CD14-positive monocyte (primary cell): ENCODE results near the gene GRIN3B. TPM values are rescaled to one million over a fixed set of nuclear protein-coding genes. Genes with fewer than 3 reads are reported as not detected.

Experiments
- DNase-seq, 3 donors: peaks; one replicate each; pipeline ENCODE4 v3.0.0-alpha.2; 2011 to 2022
- H2AFZ ChIP-seq: 2 replicates; pipeline ENCODE4 v1.6.0; 2012; ENCODE audit warnings: mild to moderate bottlenecking, low read depth, low read length, inconsistent platforms; ENCODE audit not compliant: insufficient read depth, poor library complexity, severe bottlenecking
- H3K27ac ChIP-seq, 2 donors: 1 replicate in 1 of 2; 2 replicates in 1 of 2; pipeline ENCODE4 v1.5.1; 2012 to 2013; ENCODE audit warnings: low read length in 2 of 2, control low read depth in 1 of 2, inconsistent platforms in 1 of 2, low read depth in 1 of 2, mild to moderate bottlenecking in 1 of 2
- H3K27me3 ChIP-seq, 2 donors: one replicate each; pipeline versions ENCODE4 v1.6.0 to v1.6.1; 2011 to 2013; ENCODE audit warnings: low read length in 2 of 2; ENCODE audit not compliant: control insufficient read depth in 2 of 2, insufficient read depth in 2 of 2
- H3K36me3 ChIP-seq, 2 donors: replicated peaks in 1 of 2; 1 replicate in 1 of 2; 2 replicates in 1 of 2; pipeline versions ENCODE4 v1.5.1 to v1.6.1; 2012 to 2013; ENCODE audit warnings: low read length in 2 of 2, control low read depth in 1 of 2, inconsistent platforms in 1 of 2, mild to moderate bottlenecking in 1 of 2; ENCODE audit not compliant: insufficient read depth in 2 of 2, control insufficient read depth in 1 of 2
- H3K4me1 ChIP-seq, 2 donors: 1 replicate in 1 of 2; 2 replicates in 1 of 2; pipeline versions ENCODE4 v1.5.1 to v1.6.1; 2012 to 2013; ENCODE audit warnings: low read length in 2 of 2, control low read depth in 1 of 2, inconsistent platforms in 1 of 2, mild to moderate bottlenecking in 1 of 2, moderate library complexity in 1 of 2; ENCODE audit not compliant: insufficient read depth in 2 of 2, control insufficient read depth in 1 of 2
- H3K4me2 ChIP-seq: replicated peaks from 2 replicates; pipeline ENCODE3; 2012; ENCODE audit warnings: low read length, moderate library complexity, mild to moderate bottlenecking; ENCODE audit not compliant: poor library complexity, severe bottlenecking; ENCODE audit errors: extremely low read depth
- H3K4me3 ChIP-seq, 3 experiments: fragments of 200-600 bp in 1 of 3; sonication (generic) in 1 of 3; replicated peaks in 1 of 3; 1 replicate in 2 of 3; 2 replicates in 1 of 3; pipeline ENCODE4 v1.5.1; 2011 to 2013; ENCODE audit warnings: low read length in 3 of 3, mild to moderate bottlenecking in 3 of 3, control low read depth in 2 of 3, low read depth in 2 of 3, inconsistent platforms in 1 of 3, moderate library complexity in 1 of 3
- H3K79me2 ChIP-seq: 2 replicates; pipeline ENCODE4 v1.6.0; 2012; ENCODE audit warnings: mild to moderate bottlenecking, control low read depth, inconsistent platforms, low read length, moderate library complexity; ENCODE audit not compliant: insufficient read depth
- H3K9ac ChIP-seq: 2 replicates; pipeline ENCODE4 v1.6.0; 2017; ENCODE audit warnings: low read length, mild to moderate bottlenecking; ENCODE audit not compliant: insufficient read depth, poor library complexity, severe bottlenecking
- H3K9me3 ChIP-seq, 2 donors: replicated peaks in 1 of 2; 1 replicate in 1 of 2; 2 replicates in 1 of 2; pipeline versions ENCODE4 v1.5.1 to v1.6.1; 2012 to 2013; ENCODE audit warnings: low read length in 2 of 2, control low read depth in 1 of 2; ENCODE audit not compliant: control insufficient read depth in 1 of 2, insufficient read depth in 1 of 2
- H4K20me1 ChIP-seq: 2 replicates; pipeline ENCODE4 v1.6.0; 2012; ENCODE audit warnings: mild to moderate bottlenecking, low read length, control low read depth, moderate library complexity; ENCODE audit not compliant: insufficient read depth
- H3K27ac Mint-ChIP-seq, 7 donors: one replicate each; pipeline ENCODE4 v1.8.0; 2020; ENCODE audit warnings: mild to moderate bottlenecking in 7 of 7, mixed read lengths in 7 of 7, moderate library complexity in 6 of 7, inconsistent platforms in 2 of 7
- H3K27me3 Mint-ChIP-seq, 3 donors: one replicate each; pipeline ENCODE4 v1.8.0; 2021 to 2022; ENCODE audit warnings: low read depth in 3 of 3, mild to moderate bottlenecking in 3 of 3, mixed read lengths in 3 of 3, moderate library complexity in 3 of 3, inconsistent platforms in 1 of 3
- H3K36me3 Mint-ChIP-seq, 2 donors: one replicate each; pipeline ENCODE4 v1.8.0; 2020; ENCODE audit warnings: mixed read lengths in 2 of 2, inconsistent platforms in 1 of 2, mild to moderate bottlenecking in 1 of 2
- H3K4me1 Mint-ChIP-seq: one replicate; pipeline ENCODE4 v1.8.0; 2020; ENCODE audit warnings: mild to moderate bottlenecking, mixed read lengths
- H3K4me3 Mint-ChIP-seq, 2 donors: one replicate each; pipeline ENCODE4 v1.8.0; 2020; ENCODE audit warnings: mild to moderate bottlenecking in 2 of 2, mixed read lengths in 2 of 2, moderate library complexity in 1 of 2
- H3K9me3 Mint-ChIP-seq, 7 donors: one replicate each; pipeline ENCODE4 v1.8.0; 2020 to 2022; ENCODE audit warnings: mixed read lengths in 7 of 7, mild to moderate bottlenecking in 6 of 7, moderate library complexity in 6 of 7, inconsistent platforms in 2 of 7
- WGBS: methylation state at CpG from one replicate; pipeline ENCODE4 v1.1.5; 2013; ENCODE audit warnings: missing lambda C conversion rate; ENCODE audit not compliant: insufficient coverage; 5-methylcytosine and 5-hydroxymethylcytosine counted together
- intact Hi-C, 2 donors: fragments of 100-400 bp; cut with micrococcal nuclease; formaldehyde crosslinking; loops; one replicate each; pipeline versions ENCODE4 v1.15.0 to v1.15.1; 2023
- polyA plus RNA-seq, 3 donors: library from polyadenylated mRNA; depleted of rRNA in 1 of 3; unstranded in 2 of 3; stranded (reverse) in 1 of 3; fragments of 300-500 nt in 2 of 3; fragments of >200 nt in 1 of 3; fragmentation: Illumina TruSeq in 2 of 3; gene quantifications; 1 replicate in 2 of 3; 2 replicates in 1 of 3; pipeline ENCODE4 v1.2.3, GENCODE V29; 2012 to 2021
- TF ChIP-seq, protein P1 (sequence below): fragments of 200-600 bp; IDR thresholded peaks from one replicate; pipeline ENCODE4 v1.8.0; 2022; ENCODE audit warnings: antibody characterized with exemption, mild to moderate bottlenecking

The GRIN3B gene
- polyA plus RNA-seq, 3 donors = 0.13 to 0.27 TPM; not detected in 1

DNA sequence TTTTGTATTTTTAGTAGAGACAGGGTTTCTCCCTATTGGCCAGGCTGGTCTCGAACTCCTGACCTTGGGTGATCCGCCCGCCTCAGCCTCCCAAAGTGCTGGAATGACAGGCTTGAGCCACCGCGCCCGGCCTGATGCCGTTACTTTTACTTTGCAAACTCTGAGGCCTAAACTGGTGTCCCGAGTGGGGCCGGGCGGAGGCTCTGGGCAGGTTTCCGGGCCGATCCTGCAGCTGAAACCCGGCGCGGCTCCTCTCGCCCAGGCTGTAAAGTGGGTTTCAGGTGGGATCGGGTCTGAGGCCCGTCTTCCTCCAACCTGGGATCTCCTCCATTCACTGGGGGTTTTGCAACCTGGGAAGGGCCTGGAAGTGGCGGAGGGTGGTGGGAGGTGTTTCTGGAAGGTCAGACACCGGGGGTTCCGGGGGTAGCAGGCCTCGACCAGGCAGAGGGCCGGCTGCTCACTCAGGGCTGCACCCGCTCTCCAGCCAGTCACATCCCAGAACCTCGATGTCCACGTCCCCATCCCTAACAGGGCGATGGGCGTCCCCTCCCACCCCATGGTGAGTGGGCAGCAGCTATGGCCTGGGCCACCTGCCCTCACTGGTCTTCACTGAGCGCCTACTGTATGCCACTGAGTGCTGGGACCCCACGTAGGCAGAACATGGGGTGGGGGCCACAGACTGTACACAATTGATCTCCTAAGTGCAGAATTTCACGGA is 37.4 kb upstream of the GRIN3B start:
- no peak overlapping the region for H3K27ac ChIP-seq
- WGBS = 92% methylated on average over 26 of the region's 31 CpGs
- H3K27me3 ChIP-seq = no peaks in the 10 kb centered on the region
- H3K36me3 Mint-ChIP-seq = peaks cover 48 to 91% of the 10 kb centered on the region in 2 donors
- H3K9me3 ChIP-seq = peaks cover 0 to 3% of the 10 kb centered on the region in 2 donors
- H3K4me2 ChIP-seq = no peak overlapping the region
- H3K27ac Mint-ChIP-seq = no peak overlapping the region
- intact Hi-C loops = no loop called here
- peaks cover 0 to 5% of the 10 kb centered on the region in 2 donors for H3K4me1 ChIP-seq
- H3K4me3 Mint-ChIP-seq = no peak overlapping the region
- H3K79me2 ChIP-seq = peaks cover 43% of the 10 kb centered on the region
- DNase-seq = no peak
- peaks cover 0 to 6% (median 3%) of the 10 kb centered on the region in 7 donors for H3K9me3 Mint-ChIP-seq
- peaks cover 77 to 89% of the 10 kb centered on the region in 2 donors for H3K36me3 ChIP-seq
- no peak overlapping the region for H2AFZ ChIP-seq
- TF ChIP-seq, protein P1, sequence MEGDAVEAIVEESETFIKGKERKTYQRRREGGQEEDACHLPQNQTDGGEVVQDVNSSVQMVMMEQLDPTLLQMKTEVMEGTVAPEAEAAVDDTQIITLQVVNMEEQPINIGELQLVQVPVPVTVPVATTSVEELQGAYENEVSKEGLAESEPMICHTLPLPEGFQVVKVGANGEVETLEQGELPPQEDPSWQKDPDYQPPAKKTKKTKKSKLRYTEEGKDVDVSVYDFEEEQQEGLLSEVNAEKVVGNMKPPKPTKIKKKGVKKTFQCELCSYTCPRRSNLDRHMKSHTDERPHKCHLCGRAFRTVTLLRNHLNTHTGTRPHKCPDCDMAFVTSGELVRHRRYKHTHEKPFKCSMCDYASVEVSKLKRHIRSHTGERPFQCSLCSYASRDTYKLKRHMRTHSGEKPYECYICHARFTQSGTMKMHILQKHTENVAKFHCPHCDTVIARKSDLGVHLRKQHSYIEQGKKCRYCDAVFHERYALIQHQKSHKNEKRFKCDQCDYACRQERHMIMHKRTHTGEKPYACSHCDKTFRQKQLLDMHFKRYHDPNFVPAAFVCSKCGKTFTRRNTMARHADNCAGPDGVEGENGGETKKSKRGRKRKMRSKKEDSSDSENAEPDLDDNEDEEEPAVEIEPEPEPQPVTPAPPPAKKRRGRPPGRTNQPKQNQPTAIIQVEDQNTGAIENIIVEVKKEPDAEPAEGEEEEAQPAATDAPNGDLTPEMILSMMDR = no peak
- no peak overlapping the region for H3K9ac ChIP-seq
- H3K4me3 ChIP-seq = no peak overlapping the region
- H3K4me1 Mint-ChIP-seq = peaks cover 8% of the 10 kb centered on the region
- peaks cover 96% of the 10 kb centered on the region for H4K20me1 ChIP-seq
- H3K27me3 Mint-ChIP-seq = no peaks in the 10 kb centered on the region

DNA sequence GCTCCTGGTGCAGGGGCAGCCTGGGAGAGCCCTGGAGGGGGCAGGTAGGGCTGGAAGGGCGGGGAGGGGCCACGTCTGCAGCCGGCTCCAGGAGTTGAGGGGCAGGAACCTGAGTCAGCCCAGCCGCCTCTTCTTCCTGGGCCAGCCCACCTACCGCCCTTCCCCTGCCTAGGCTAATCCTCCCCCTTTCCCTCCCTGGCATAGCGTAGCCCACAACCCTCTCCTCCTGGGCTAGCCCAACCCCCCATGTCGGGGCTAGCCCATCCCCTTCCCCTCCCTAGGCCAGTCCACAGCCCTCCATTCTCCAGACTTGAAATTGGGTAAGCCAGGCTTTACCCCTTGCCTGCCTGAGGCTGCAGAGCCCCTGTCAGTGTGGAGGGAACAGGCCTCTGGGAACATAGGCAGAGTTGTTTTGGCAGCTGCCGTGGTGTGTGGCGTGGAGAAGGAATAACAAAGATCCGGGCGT is 36.7 kb upstream of the GRIN3B start:
- Histone ChIP-seq H3K4me2 (no peak overlapping the region), H4K20me1 (peaks cover 93% of the 10 kb centered on the region), H3K27me3 (no peaks in the 10 kb centered on the region), H3K36me3 (peaks cover 82 to 95% of the 10 kb centered on the region in 2 donors), H3K9me3 (peaks cover 0 to 3% of the 10 kb centered on the region in 2 donors), H3K9ac (no peak overlapping the region), H3K4me1 (peaks cover 0 to 5% of the 10 kb centered on the region in 2 donors), H2AFZ (no peak overlapping the region), H3K79me2 (peaks cover 40% of the 10 kb centered on the region), H3K27ac (no peak overlapping the region), H3K4me3 (no peak overlapping the region)
- H3K9me3 Mint-ChIP-seq = peaks cover 0 to 7% (median 5%) of the 10 kb centered on the region in 7 donors
- no peak for DNase-seq
- 95% methylated on average over 8 of the region's 11 CpGs for WGBS
- peaks cover 8% of the 10 kb centered on the region for H3K4me1 Mint-ChIP-seq
- intact Hi-C loops = no loop called here
- TF ChIP-seq, protein P1 = no peak
- H3K27me3 Mint-ChIP-seq = no peaks in the 10 kb centered on the region
- H3K36me3 Mint-ChIP-seq = peaks cover 52 to 95% of the 10 kb centered on the region in 2 donors
- H3K27ac Mint-ChIP-seq = no peak overlapping the region
- no peak overlapping the region for H3K4me3 Mint-ChIP-seq
